MM.1S (cell line): Measurements from ENCODE around the gene SKOR1.

Source experiments
- DNase-seq: peaks from one replicate; pipeline ENCODE4 v3.0.0-alpha.2; 2015
- H2AFZ ChIP-seq: fragments of 300-600 bp; sonication (generic); 2 replicates; pipeline ENCODE4 v1.6.0; 2016; ENCODE audit warnings: antibody characterized with exemption, low read length
- H3F3A ChIP-seq: fragments of 300-600 bp; sonication (generic); 2 replicates; pipeline ENCODE4 v1.6.1; 2016; ENCODE audit warnings: mild to moderate bottlenecking, antibody characterized with exemption, low read length, moderate library complexity, mixed read lengths; ENCODE audit not compliant: insufficient read depth
- H3K27ac ChIP-seq: fragments of 300-600 bp; sonication (generic); 2 replicates; pipeline ENCODE4 v1.5.1; 2016; ENCODE audit warnings: mild to moderate bottlenecking, low read length
- H3K27me3 ChIP-seq: fragments of 300-600 bp; sonication (generic); replicated peaks from 2 replicates; pipeline ENCODE4 v1.6.0; 2016; ENCODE audit warnings: low read length; ENCODE audit not compliant: insufficient read depth
- H3K36me3 ChIP-seq: fragments of 300-600 bp; sonication (generic); replicated peaks from 2 replicates; pipeline ENCODE4 v1.6.1; 2016; ENCODE audit warnings: mild to moderate bottlenecking, low read length, mixed read lengths; ENCODE audit not compliant: insufficient read depth
- H3K4me1 ChIP-seq: fragments of 300-600 bp; sonication (generic); 2 replicates; pipeline ENCODE4 v1.6.1; 2016; ENCODE audit warnings: low read length, mixed read lengths
- H3K4me2 ChIP-seq: fragments of 300-600 bp; sonication (generic); 2 replicates; pipeline ENCODE4 v1.6.0; 2016; ENCODE audit warnings: low read depth, low read length
- H3K4me3 ChIP-seq: fragments of 300-600 bp; sonication (generic); 2 replicates; pipeline ENCODE4 v1.5.1; 2016; ENCODE audit warnings: low read length, mixed read lengths
- H3K79me2 ChIP-seq: fragments of 300-600 bp; sonication (generic); 2 replicates; pipeline ENCODE4 v1.6.1; 2016; ENCODE audit warnings: mixed run types, low read length, mixed read lengths
- H3K9ac ChIP-seq: fragments of 300-600 bp; sonication (generic); 2 replicates; pipeline ENCODE4 v1.6.1; 2016; ENCODE audit warnings: low read length, mixed read lengths
- H3K9me2 ChIP-seq: fragments of 300-600 bp; sonication (generic); replicated peaks from 2 replicates; pipeline ENCODE4 v1.6.1; 2016; ENCODE audit warnings: mild to moderate bottlenecking, low read length, mixed read lengths; ENCODE audit not compliant: insufficient read depth
- H3K9me3 ChIP-seq: fragments of 300-600 bp; sonication (generic); replicated peaks from 2 replicates; pipeline ENCODE4 v1.6.1; 2016; ENCODE audit warnings: mild to moderate bottlenecking, low read length, mixed read lengths; ENCODE audit not compliant: insufficient read depth
- H4K20me1 ChIP-seq: fragments of 300-600 bp; sonication (generic); 2 replicates; pipeline ENCODE4 v1.6.1; 2016; ENCODE audit warnings: mild to moderate bottlenecking, low read length, moderate library complexity, mixed read lengths; ENCODE audit not compliant: insufficient read depth
- CTCF ChIP-seq: fragments of 300-600 bp; sonication (generic); IDR thresholded peaks from 2 replicates; pipeline ENCODE4 v1.5.1; 2016; ENCODE audit warnings: antibody characterized with exemption, low read length, mixed read lengths
- EZH2 ChIP-seq: fragments of 300-600 bp; sonication (generic); optimal IDR thresholded peaks from 2 replicates; pipeline ENCODE3; 2017; ENCODE audit warnings: low read depth, mild to moderate bottlenecking, antibody characterized with exemption, low read length, mixed read lengths
- EZH2phosphoT487 ChIP-seq: fragments of 300-600 bp; sonication (generic); IDR thresholded peaks from 2 replicates; pipeline ENCODE4 v1.6.1; 2018; ENCODE audit warnings: antibody characterized with exemption, low read length

Gene SKOR1

GRCh38 chr15:67824976-67825880, at the start of gene SKOR1:
TSS of gene SKOR1 (plus strand) at chr15:67825509. CDS start at chr15:67825603, 94 bp downstream.
- no peaks in the 10 kb centered on the region for H3K4me1 ChIP-seq
- peaks cover 36% of the 10 kb centered on the region for H3K27me3 ChIP-seq
- no peaks in the 10 kb centered on the region for H3F3A ChIP-seq
- H4K20me1 ChIP-seq, result no peaks in the 10 kb centered on the region
- H3K27ac ChIP-seq, result no peak within 1 kb of the TSS
- H3K4me3 ChIP-seq, result no peak within 1 kb of the TSS
- H3K9me3 ChIP-seq, result no peaks in the 10 kb centered on the region
- H3K9ac ChIP-seq, result no peak within 1 kb of the TSS
- no peaks in the 10 kb centered on the region for H3K79me2 ChIP-seq
- TF ChIP-seq CTCF (no peak), EZH2 (no peak), EZH2phosphoT487 (no peak)
- H2AFZ ChIP-seq, result no peak within 1 kb of the TSS
- no peak within 1 kb of the TSS for H3K4me2 ChIP-seq
- H3K9me2 ChIP-seq, result no peaks in the 10 kb centered on the region
- DNase-seq, result no peak
- H3K36me3 ChIP-seq, result no peaks in the 10 kb centered on the region

- Histone ChIP-seq H3K27me3 (no peaks in the 10 kb centered on the region), H3K4me2 (no peak overlapping the region), H3F3A (no peaks in the 10 kb centered on the region), H4K20me1 (no peaks in the 10 kb centered on the region), H3K36me3 (no peaks in the 10 kb centered on the region), H3K4me1 (peaks cover 17% of the 10 kb centered on the region; the same call in 1 of the 2 replicates), H3K4me3 (no peak overlapping the region), H3K27ac (no peak overlapping the region), H3K79me2 (no peaks in the 10 kb centered on the region), H3K9me3 (no peaks in the 10 kb centered on the region), H3K9ac (no peak overlapping the region), H3K9me2 (no peaks in the 10 kb centered on the region), H2AFZ (no peak overlapping the region)
- no peak for TF ChIP-seq EZH2
- no peak for TF ChIP-seq CTCF
- no peak for TF ChIP-seq EZH2phosphoT487
- no peak for DNase-seq
Measured at GRCh38 chr15:67775998-67776397, 49.3 kb upstream of the SKOR1 start.

GRCh38 chr15:67776600-67776999, 48.7 kb upstream of the SKOR1 start:
- TF ChIP-seq EZH2phosphoT487 (no peak), EZH2 (no peak), CTCF (no peak)
- Histone ChIP-seq H3F3A (no peaks in the 10 kb centered on the region), H3K4me3 (no peak overlapping the region), H3K36me3 (no peaks in the 10 kb centered on the region), H3K9me3 (no peaks in the 10 kb centered on the region), H3K79me2 (no peaks in the 10 kb centered on the region), H3K4me1 (peaks cover 17% of the 10 kb centered on the region; the same call in 1 of the 2 replicates), H4K20me1 (no peaks in the 10 kb centered on the region), H3K9ac (no peak overlapping the region), H2AFZ (no peak overlapping the region), H3K27me3 (no peaks in the 10 kb centered on the region), H3K27ac (no peak overlapping the region), H3K4me2 (no peak overlapping the region), H3K9me2 (no peaks in the 10 kb centered on the region)
- DNase-seq, result no peak
